CD4-positive, alpha-beta T cell treated with Interleukin-6 for 4 hours (primary cell): ENCODE results near the gene LDHD.
A peak's percentile ranks its signal among the peaks of the same experiment; 100 is the strongest.
"Not testable (repeated sequence)": the region's sequence is repeated elsewhere in the genome, so short reads cannot be mapped to it uniquely, and the experiment has no call there.

Experiments used
- DNase-seq: peaks from one replicate; pipeline ENCODE4 v3.0.0-alpha.2; 2020; ENCODE audit warnings: mixed read lengths

The LDHD gene

DNA sequence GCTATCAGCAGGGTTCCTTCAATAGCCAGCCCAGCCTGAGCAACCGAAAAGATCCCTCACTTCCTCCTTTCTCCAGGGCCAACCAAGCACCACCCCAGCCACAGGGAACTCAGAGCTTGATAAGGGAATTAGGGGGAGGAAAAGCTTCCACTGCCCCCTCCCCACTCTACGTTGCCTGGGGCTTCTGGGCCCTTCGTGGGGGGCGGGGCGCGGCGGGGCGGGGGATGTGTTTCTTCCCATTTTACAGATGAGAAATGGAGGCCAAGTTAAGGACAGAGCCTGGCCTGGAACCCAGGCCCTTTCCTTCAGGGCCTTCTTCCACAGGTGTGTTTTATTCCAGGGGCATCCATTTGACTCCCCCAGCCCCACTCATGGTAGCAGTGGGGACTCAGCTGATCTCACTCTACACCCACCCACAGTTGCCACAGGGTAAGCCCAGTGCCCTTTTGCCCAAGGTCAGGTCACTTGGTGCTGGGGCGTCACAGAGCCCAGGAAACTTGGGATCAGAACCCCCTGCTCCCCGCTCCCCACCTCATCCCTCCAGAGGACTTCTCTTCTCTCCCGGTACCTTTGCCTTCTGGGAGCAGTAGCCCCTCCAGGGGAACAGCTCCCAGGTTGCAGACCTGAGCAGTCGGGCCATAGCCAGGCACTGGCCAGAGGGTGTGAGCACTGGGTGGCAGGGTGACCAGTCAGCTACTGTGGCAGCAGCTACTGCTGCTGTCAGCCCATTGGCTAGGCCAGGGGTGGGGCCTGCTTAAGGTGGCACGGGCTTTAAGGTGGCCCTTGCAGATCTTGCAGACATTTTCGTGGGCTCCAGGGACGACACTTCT is at the start of gene LDHD:
TSS of gene LDHD (minus strand) at position 700 of the 830 bp plus-strand sequence. CDS start at position 640, 60 bp downstream.
- DNase-seq: peak; percentile 38

DNA sequence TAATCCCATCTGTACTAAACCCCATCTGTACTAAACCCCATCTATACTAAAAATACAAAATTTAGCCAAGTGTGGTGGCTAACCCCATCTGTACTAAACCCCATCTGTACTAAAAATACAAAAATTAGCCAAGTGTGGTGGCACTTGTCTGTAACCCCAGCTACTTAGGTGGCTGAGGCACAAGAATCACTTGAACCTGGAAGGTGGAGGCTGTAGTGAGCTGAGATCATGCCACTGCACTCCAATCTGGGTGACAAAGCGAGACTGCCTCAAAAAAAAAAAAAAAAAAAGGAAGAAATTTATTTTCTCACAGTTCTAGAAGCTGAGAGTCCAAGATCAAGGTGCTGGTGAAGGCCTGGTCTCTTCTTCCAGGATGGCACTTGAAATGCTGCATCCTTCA is 43.8 kb upstream of the LDHD start:
- DNase-seq: no peak

DNA sequence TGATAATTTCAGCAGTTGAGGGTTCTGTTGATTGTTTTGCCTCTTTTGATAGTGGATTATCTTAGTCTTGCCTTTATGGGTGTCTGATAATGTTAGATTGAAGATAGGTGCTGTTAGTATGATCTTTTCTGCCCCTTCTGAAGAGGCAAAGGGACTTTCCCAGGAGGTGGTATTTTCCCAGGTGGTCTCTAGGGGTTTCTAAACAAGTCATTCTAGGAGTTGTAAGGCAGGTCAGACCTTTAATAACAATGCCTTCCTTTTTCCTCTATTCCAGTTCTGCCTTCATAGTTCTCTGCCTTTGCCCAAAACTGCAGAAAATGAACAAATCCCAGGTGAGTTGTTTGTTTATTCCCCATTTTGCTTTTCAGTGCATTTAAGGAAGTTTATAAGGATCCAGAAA is 36.1 kb upstream of the LDHD start:
- DNase-seq: no peak

DNA sequence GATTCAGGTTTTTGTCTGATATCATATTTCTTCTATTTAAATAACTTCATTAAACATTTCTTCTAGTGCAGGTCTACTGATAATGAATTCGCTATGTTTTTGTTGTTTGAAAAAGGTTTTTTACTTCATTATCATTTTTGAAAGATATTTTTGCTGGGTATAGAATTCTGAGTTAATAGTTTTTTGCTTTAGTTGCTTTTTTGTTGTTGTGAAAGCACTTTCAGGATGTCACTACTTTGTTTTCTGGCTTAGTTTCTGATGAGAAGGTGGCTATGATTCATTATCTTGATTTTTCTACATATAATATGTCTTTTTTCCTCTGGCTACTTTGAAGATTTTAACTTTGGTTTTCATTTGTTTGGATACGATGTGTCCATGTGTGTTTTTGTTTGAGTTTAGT is 35.2 kb upstream of the LDHD start:
- DNase-seq: no peak

GRCh38 chr16:75148311-75149195 is 32.0 kb upstream of the LDHD start, which contains the start of gene ZFP1:
TSS of gene ZFP1 (plus strand) at chr16:75148524. CDS start at chr16:75152952, 4,428 bp downstream.
- peak; percentile 96 for DNase-seq

DNA sequence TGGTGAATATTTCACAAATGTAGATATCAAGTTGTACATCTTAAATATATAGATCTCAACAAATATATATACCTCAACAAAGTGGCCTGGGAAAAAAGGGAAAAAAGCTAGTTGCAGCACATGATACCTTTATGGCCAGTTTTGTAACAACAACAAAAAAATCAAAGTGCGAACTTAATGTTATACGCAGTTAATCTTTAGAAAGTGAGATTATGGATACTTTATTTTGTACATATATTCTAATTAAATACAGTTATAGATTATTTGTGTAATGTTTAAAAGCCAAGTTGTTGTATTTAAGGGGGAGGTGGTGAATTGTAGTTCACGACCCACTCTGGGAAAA is 31.4 kb upstream of the LDHD start:
- DNase-seq: no peak

DNA sequence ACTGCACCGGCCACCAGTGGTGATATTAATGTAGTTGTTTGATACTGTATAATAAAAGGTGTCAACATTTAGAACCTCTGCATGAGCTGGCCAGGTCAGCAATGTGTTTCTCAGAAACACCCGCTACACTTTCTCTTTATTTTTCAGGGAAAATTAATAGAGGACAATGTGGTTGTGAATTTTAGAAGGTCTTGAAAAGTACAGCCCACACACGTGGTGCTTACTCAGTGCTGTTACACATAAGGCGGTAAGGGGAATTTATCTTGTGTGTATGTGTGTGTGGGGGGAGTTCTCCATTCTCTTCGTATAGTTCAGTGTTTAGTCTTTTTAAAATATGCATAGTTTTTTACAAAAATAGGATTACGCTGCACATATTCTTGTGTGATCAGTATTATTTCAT is 27.4 kb upstream of the LDHD start:
- DNase-seq: no peak

- no peak for DNase-seq
Measured at GRCh38 chr16:75139498-75139897, 22.9 kb upstream of the LDHD start.

DNA sequence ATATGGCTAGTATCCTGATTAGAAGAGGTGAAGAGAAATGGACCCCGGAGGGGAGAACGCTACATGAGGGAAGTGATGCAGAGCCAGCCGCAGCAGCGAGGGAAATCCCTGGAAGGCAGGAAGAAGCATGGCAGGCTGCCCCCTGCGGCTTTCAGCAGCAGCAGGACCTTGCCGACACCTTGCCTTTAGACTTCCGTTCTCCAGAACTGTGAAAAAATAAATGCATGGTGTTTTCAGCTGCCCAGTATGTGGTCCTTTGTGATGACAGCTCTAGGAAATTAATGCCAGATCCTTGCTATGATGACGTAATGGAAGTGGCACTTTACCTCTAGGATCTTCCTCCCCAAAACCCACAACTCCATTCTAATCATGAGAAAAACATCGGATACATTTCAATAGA is 22.1 kb upstream of the LDHD start:
- no peak for DNase-seq

- DNase-seq: no peak
Measured at GRCh38 chr16:75138233-75138632, 21.7 kb upstream of the LDHD start.

GRCh38 chr16:75131081-75131480 is 14.5 kb upstream of the LDHD start:
- no peak for DNase-seq

DNA sequence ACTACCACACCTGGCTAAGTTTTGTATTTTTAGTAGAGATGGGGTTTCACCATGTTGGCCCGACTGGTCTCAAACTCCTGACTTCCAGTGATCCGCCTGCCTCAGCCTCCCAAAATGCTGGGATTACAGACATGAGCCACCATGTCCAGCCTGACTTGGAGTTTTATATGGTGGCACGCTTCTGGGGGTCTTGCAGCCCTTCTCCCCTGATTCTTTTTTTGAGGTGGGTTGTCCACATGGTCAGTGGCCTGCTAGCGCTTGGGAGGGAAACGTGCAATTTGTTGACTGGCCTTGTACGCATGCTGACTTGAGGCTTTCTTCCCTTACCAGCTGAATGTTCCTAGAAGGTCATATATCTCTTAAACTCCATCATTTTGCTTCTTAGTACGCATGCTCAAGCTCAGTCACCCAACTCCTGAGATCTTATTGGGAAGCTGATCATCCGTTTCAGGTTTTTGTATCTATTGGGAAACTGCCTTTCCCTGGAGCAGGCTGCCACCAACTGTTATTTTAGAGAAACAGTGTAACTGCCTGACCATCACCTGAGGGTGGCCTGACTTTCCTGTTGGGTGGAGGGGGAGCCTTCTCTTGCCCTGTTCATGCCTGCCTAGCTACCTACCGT is 13.7 kb upstream of the LDHD start:
- DNase-seq: no peak

DNA sequence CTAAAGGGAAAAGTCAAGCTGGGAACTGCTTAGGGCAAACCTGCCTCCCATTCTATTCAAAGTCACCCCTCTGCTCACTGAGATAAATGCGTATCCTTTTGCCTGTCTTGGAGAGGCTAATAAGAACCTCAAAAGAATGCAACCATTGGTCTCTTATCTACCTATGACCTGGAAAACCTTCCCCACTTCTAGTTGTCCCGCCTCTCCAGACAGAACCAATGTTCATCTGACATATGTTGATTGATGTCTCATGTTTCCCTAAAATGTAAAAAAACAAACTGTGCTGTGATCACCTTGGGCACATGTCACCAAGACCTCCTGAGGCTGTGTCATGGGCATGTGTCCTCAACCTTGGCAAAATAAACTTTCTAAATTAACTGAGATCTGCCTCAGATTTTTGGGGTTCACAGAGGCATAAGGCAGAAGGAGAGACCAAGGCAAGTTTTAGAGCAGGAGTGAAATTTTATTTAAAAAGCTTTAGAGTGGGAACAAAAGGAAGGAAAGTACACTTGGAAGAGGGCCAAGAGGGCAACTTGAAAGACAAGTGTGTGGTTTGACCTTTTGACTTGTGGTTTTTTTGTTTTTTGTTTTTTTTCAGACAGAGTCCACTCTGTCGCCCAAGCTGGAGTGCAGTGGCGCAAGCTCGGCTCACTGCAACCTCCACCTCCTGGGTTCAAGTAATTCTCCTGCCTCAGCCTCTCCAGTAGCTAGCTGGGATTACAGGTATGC is 13.0 kb upstream of the LDHD start:
- DNase-seq: not testable (repeated sequence)

- DNase-seq: no peak
Measured at GRCh38 chr16:75127713-75128415, 11.3 kb upstream of the LDHD start.

DNA sequence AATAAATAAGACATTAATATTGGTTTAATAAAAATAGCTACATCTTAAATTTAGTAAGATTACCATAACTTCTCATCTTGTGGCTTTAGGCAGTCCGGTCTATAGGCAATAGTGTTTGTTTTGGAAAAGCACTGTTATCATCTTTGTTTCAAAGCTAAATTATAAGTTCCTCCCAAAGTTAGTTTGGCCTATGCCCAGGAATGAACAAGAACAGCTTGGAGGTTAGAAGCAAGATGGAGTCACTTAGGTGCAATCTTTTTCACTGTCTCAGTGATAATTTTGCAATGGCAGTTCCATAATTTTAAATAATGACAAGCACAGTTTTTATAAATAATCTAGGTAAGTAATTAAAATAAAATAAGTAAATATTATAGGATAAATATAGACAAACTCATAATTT is 6.0 kb upstream of the LDHD start:
- no peak for DNase-seq

GRCh38 chr16:75121949-75122568 is 5.5 kb upstream of the LDHD start:
- DNase-seq: no peak

- no peak for DNase-seq
Measured at GRCh38 chr16:75120253-75120652, 3.7 kb upstream of the LDHD start.

- DNase-seq: no peak
Measured at GRCh38 chr16:75118943-75119539, 2.5 kb upstream of the LDHD start.

DNA sequence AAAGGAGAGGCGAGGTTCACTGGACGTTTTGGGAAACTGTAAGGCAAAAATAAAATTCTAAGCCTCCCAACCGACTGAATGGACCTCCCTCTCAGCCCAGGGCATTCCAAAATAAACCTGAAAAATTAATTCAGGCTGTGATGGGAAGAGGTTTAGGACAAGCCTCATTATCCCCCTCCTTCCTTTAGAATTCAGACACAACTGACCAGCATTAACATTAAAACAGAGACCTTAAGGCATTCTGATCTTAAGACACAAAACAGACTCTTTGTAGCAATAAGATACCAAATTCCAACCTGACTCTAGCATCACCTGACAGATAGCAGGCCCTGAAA is 298 bp upstream of the LDHD start:
- DNase-seq: no peak

DNA sequence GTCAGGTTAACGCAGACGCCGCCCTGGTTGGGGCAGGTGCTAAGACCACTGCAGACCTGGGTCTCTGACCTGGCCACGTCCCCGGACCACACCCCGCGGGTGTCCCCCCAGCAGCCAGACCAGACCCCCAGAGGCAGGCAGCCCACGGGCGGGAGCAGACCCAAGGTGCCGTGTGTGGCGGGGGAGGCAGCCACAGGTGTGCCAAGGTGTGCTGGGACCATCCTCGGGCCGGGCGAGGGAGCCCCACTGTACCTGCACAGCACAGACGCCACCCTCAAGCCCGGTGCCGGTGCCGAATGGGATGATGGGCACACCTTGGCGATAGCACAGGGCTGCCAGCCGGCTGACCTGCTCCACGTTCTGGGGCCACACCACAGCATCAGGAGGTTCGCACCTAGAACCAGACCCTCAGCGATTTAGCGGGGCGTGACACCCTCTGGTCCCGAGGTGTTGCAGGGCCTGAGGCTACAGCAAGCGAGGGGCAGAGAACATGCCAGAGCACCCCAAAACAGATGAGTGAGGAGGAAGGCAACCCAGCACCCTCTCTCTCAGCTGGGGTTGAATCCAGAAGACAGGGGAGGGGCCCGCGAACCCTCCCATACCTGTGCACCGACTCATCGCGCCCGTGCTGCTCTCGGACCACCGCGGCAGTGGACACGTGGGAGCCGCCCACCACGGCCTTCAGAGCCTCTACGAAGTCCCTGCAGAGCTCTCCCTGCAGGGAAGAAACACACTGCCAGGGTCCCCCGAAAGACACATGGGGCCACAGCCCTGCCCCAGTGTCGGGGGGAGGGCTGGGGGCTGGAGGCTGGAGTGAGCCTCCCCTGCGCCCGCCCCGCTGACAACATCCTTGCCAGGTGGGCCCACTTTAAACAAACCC is 1.4 kb downstream of the LDHD start:
- no peak for DNase-seq
